Globus pallidus (tissue), 1 donor: ENCODE measurements around the gene MCCC1.
"Not testable (repeated sequence)": the region's sequence is repeated elsewhere in the genome, so short reads cannot be mapped to it uniquely, and the experiment has no call there.

Source experiments
- DNase-seq: peaks from one replicate; pipeline ENCODE4 v3.0.0-alpha.2; 2015; ENCODE audit warnings: low spot score

Gene MCCC1

DNA sequence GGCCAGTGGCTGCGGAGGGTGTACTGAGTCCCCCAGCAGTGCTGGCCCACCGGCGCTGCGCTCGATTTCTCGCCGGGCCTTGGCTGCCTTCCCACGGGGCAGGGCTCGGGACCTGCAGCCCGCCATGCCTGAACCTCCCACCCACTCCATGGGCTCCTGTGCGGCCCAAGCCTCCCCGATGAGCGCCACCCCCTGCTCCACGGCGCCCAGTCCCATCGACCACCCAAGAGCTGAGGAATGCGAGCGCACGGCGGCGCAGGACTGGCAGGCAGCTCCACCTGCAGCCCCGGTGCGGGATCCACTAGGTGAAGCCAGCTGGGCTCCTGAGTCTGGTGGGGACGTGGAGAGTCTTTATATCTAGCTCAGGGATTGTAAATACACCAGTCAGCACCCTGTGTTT is 1.7 kb upstream of the MCCC1 start:
- not testable (repeated sequence) for DNase-seq

DNA sequence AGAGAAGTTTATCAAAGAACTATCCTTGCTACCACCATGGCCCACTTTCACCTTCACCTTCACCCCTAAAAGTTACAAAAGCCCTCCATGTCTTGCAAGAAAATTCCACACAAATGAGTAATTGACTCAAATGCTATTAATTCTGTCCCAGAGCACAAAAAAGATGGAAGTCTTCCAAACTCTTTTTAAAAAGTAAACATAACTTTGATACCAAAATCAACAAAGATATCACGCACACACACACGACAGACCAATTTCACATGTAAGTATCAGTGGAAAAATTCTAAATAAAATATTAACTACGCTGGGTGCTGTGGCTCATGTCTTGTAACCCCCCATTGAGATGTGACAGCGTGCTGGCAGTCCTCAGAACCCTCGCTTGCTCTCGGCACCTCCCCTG is 1.1 kb upstream of the MCCC1 start:
- DNase-seq = no peak

DNA sequence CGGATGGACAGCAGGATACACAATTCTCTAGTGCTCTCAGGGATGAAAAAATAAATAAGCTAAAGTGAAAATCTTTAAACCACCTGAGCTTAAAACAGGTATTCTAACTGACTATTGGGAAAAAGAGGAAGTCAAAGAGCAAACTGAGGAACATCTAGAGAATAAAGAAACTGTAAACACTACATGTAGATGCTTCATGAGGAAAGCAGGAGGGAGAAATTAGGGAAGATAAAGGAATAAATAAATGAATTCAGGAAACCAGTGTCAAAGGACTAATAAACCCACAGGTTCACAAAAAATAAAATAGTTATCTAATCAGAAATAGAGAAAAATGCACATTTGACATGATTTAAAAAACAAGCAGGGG is 525 bp upstream of the MCCC1 start:
- DNase-seq = no peak

- no peak for DNase-seq
Observed at GRCh38 chr3:183098536-183099025, 715 bp downstream of the MCCC1 start.

DNA sequence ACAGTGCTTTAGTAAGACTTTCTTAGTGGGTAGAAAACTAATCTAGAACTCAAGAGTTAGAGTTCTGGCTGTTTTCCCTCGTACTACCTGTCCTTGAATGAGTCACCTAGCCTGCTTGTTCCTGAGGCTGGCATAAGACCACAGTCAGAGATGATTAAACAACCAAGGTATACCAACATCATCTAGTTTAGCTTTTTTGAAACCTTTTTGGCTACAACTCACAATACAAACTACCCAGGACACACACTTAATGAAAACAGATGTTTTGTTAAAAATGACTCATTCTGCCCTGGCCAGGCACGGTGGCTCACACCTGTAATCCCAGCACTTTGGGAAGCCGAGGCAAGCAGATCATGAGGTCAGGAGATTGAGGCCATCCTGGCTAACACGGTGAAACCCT is 4.6 kb downstream of the MCCC1 start:
- no peak for DNase-seq

DNA sequence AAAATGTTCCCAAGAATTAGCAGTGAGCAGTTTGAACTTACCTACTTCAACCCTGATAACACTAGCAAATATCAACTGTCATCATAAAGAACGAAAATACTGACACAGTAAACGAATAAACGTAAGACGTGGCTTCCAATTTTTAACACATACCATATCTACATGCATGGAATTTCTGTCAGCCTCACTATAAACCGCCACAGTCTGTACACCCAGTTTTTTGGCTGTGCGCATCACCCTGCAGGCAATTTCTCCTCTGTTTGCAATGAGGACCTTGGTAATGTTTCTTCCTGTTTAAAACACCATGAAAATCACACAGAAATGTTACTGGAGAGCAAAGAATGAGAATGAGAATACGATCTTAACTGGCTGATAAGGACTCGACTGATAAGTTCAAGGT is 7.0 kb downstream of the MCCC1 start:
- DNase-seq = no peak

DNA sequence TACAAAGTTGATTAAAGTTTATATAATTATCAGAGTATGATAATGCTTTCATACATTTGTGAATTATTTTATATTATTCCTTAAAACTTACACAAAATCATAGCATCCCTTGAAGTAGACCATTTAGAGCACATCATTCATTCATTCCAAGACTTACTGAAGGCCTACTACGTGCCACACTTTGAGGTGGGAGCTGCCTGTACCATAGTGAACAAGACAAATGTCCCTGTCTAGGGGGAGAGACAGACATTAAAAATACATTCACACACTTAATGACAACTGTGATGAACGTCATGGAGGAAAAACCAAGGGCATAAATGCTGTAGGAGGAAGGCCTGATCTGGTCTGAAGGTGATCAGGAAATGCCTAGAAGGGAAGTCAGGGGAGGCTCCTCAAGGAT is 12.1 kb downstream of the MCCC1 start:
- no peak for DNase-seq

GRCh38 chr3:183085634-183086390 is 13.5 kb downstream of the MCCC1 start:
- no peak for DNase-seq

DNA sequence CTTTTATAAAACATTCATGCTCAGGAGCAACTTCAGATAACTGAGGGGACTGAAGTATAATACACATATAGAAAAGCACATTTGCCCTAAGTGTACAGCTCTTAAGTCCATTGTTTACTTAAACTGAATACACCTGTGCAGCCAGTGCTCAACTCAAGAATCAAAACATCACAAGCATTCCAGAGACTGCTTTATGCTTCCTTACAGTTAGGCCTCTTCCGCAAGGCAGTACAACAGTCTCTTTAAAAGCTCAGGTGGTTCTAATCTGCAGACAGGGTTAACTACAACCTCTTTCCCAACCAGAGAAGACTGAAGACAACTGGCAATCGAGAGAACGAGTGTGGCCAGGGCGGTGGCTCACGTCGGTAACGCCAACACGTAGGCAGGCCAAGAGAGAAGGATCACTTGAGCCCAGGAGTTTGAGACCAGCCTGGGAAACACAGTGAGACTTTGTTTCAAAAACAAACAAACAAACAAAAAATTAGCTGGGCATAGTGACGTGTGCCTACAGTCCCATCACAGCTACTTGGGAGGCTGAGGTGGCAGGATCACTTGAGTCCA is 16.9 kb downstream of the MCCC1 start:
- DNase-seq = no peak

GRCh38 chr3:183081459-183082183 is 17.7 kb downstream of the MCCC1 start:
- DNase-seq = no peak

GRCh38 chr3:183080628-183081027 is 18.7 kb downstream of the MCCC1 start:
- DNase-seq = no peak

- DNase-seq = no peak
Observed at GRCh38 chr3:183074881-183075280, 24.4 kb downstream of the MCCC1 start.

DNA sequence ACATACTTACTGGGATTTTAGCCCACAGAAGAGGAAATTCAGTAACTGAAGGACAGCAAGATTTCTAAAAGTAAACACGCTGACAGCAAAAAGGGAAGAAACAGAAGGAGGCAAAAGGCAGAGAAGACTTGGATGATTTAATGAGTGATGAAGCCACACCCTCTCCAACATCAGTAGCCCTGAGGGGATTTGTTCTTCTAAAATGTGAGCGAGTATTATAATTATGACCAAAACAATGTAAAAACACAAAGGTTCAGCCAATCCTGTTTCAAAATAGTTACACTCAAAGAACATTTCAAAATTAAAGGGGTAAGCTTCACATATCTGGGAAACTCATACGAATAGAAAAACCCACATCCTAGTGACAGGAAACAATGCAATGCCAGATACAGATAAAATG is 25.0 kb downstream of the MCCC1 start:
- DNase-seq = peak; percentile 28

- DNase-seq = peak; percentile 68
Observed at GRCh38 chr3:183073839-183074238, 25.5 kb downstream of the MCCC1 start.

DNA sequence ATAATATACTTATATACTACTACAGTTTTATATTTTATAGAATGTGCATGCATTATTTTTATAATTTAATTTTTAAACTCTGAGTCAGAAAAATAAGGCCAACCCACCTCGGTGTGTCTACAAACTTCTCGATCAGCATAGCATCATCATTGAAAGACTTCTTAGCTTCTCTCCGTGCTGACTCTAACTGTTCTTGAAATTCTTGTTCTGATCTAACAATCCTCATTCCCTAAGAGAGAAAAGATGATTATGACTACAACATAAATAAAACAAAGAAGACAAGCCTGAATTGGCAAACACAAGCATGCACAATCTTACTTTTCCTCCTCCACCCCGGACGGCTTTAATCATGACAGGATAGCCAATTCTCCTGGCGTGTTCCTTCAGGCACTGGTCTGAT is 28.4 kb downstream of the MCCC1 start:
- DNase-seq = no peak

- DNase-seq = no peak
Observed at GRCh38 chr3:183069086-183069485, 30.2 kb downstream of the MCCC1 start.

DNA sequence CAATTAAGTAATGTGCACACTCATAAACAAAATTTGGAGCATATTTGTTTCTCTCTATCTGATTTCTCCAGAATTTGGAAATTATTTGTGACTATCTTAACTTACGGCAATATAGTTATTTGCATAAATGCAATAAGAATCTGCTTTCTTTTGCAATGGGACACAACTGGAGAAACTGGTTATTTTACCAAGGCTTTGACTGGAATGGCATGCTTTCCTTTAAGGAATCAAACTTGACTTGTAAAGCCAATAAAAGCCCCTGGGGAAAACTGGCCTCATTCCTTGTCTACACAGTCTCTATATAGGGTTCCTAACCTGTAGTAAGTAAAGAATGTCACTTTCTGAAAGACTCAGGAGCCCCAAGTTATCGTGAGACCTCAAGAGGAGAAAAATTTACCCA is 32.4 kb downstream of the MCCC1 start:
- DNase-seq = not testable (repeated sequence)

DNA sequence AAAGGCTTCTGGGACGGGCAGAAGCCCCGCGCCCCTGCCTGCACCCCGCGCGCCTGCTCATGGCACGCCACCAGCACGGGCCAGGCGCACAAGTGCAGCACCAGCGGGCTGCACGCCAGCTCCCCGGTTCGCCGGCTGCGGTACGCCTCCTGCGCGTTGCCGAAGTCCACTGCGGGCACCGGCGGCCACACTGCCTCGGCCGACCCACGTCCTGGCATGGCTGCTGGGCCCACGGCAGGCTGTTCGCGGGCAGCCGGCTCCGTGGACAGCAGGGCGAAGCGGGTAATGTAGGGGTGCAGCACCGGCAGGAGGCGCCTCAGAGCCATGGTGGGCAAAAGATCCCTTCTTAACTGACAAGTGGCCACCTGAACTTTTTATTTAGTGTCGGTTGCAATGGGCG is 34.8 kb downstream of the MCCC1 start:
- DNase-seq = no peak

DNA sequence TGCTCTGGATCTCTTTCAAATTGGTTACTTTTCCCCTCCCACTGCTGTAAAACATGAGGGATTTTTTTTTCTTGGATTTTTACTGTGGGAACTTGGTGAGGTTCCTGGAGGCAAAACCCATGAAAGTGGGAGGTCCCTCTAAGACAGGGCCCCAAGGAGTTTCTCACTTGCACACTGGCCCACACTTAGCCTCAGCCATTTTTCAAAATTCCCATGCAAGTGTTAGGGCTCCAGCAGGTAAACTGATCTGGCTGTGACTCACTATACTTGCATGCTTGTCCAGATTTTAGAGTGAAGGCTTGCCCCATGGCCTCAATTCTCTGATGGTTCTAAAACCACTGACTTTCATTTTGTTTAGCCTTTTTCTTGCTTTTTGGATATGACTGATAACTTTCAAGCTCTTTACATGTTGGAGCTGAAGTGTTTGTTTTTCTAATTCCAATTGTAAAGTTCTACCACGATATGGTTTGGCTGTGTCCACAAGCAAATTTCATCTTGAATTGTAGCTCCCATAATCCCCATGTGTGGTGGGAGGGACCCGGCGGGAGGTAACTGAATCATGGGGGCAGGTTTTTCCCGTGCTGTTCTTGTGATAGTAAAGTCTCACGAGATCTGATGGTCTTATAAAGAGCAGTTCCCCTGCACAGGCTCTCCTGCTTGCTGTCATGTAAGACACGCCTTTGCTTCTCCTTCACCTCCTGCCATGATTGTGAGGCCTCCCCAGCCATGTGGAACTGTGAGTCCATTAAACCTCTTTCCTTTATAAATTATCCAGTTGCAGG is 37.7 kb downstream of the MCCC1 start:
- no peak for DNase-seq

DNA sequence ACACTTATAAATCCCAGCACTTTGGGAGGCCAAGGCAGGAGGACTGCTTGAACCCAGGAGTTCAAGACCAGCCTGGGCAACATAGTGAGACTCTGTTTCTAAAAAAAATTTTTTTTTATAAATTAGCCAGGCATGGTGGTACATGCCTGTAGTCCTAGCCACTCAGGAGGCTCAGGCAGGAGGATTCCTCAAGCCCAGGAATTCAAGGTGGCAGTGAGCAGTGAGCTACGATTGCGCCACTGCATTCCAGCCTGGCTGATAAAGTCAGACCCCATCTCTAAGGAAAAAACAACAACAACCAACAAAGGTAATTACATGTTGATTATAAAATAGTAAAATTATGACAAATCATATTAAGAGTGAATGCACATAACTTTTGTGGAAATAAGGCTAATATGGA is 40.9 kb downstream of the MCCC1 start:
- DNase-seq = no peak

DNA sequence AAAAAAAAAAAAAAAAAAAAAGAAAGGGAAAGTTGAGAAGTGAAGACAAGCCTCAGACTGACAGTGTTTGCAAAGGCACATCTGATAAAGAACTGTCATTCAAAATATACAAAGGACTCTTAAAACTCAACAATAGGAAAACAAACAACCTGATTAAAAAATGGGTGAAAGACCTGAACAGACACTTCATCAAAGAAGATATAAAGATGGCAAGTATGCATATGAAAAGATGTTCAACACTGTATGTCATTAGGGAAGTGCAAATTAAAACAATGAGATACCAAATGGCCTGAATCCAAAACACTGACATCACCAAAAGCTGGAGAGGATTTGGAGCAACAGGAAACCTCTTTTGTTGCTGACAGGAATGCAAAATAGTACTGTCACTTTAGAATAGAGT is 48.6 kb downstream of the MCCC1 start:
- no peak for DNase-seq

GRCh38 chr3:183046883-183047282 is 52.4 kb downstream of the MCCC1 start:
- DNase-seq = no peak
